ENCODE data around the gene F7. TPM values are rescaled to one million over a fixed set of nuclear protein-coding genes. Genes with fewer than 3 reads are reported as not detected.
"Not testable (repeated sequence)": the region's sequence is repeated elsewhere in the genome, so short reads cannot be mapped to it uniquely, and the experiment has no call there.

Gene F7
- total RNA-seq, 1 donor from 2014 or later: not detected

- Mint-ChIP-seq H3K27me3 (no peaks in the 10 kb centered on the region), H3K9me3 (no peaks in the 10 kb centered on the region), H3K27ac (no peak overlapping the region), H3K4me3 (no peak overlapping the region), H3K36me3 (ENCODE audit: low read depth) (no peaks in the 10 kb centered on the region), H3K4me1 (no peaks in the 10 kb centered on the region)
- intact Hi-C loops (cut with micrococcal nuclease): no loop called here
- no peak for DNase-seq
These were observed 27.4 kb upstream of the F7 start for GRCh38 chr13:113077953-113078901.

GRCh38 chr13:113078902-113079780 lies 26.4 kb upstream of the F7 start:
- H3K4me3 Mint-ChIP-seq: no peak overlapping the region
- no peaks in the 10 kb centered on the region for H3K4me1 Mint-ChIP-seq
- H3K27me3 Mint-ChIP-seq: no peaks in the 10 kb centered on the region
- intact Hi-C loops (cut with micrococcal nuclease): no loop called here
- H3K27ac Mint-ChIP-seq: no peak overlapping the region
- no peaks in the 10 kb centered on the region for H3K9me3 Mint-ChIP-seq
- no peak for DNase-seq
- H3K36me3 Mint-ChIP-seq (ENCODE audit: low read depth): no peaks in the 10 kb centered on the region

GRCh38 chr13:113079781-113080080 lies 25.9 kb upstream of the F7 start:
- H3K4me1 Mint-ChIP-seq; H3K4me3 Mint-ChIP-seq; intact Hi-C loops (cut with micrococcal nuclease); H3K27me3 Mint-ChIP-seq; H3K36me3 Mint-ChIP-seq (ENCODE audit: low read depth); H3K27ac Mint-ChIP-seq; DNase-seq; H3K9me3 Mint-ChIP-seq: not testable (repeated sequence)

- Mint-ChIP-seq H3K36me3 (ENCODE audit: low read depth) (no peaks in the 10 kb centered on the region), H3K27ac (no peak overlapping the region), H3K9me3 (no peaks in the 10 kb centered on the region), H3K4me3 (no peak overlapping the region), H3K4me1 (no peaks in the 10 kb centered on the region), H3K27me3 (no peaks in the 10 kb centered on the region)
- no peak for DNase-seq
- intact Hi-C loops (cut with micrococcal nuclease): no loop called here
These were observed 25.2 kb upstream of the F7 start for GRCh38 chr13:113080361-113080831.

- intact Hi-C loops (cut with micrococcal nuclease): no loop called here
- no peaks in the 10 kb centered on the region for H3K36me3 Mint-ChIP-seq (ENCODE audit: low read depth)
- no peak overlapping the region for H3K4me3 Mint-ChIP-seq
- H3K4me1 Mint-ChIP-seq: no peaks in the 10 kb centered on the region
- no peaks in the 10 kb centered on the region for H3K27me3 Mint-ChIP-seq
- no peak overlapping the region for H3K27ac Mint-ChIP-seq
- no peak for DNase-seq
- no peaks in the 10 kb centered on the region for H3K9me3 Mint-ChIP-seq
These were observed 24.6 kb upstream of the F7 start for GRCh38 chr13:113080901-113081521.

GRCh38 chr13:113082198-113083021 lies 23.2 kb upstream of the F7 start:
- Mint-ChIP-seq H3K9me3 (no peaks in the 10 kb centered on the region), H3K36me3 (ENCODE audit: low read depth) (no peaks in the 10 kb centered on the region), H3K4me3 (no peak overlapping the region), H3K4me1 (no peaks in the 10 kb centered on the region), H3K27ac (no peak overlapping the region), H3K27me3 (no peaks in the 10 kb centered on the region)
- DNase-seq: no peak
- intact Hi-C loops (cut with micrococcal nuclease): no loop called here

GRCh38 chr13:113083022-113083373 lies 22.6 kb upstream of the F7 start:
- intact Hi-C loops (cut with micrococcal nuclease): no loop called here
- H3K4me1 Mint-ChIP-seq: no peaks in the 10 kb centered on the region
- H3K9me3 Mint-ChIP-seq: no peaks in the 10 kb centered on the region
- H3K27me3 Mint-ChIP-seq: no peaks in the 10 kb centered on the region
- H3K27ac Mint-ChIP-seq: no peak overlapping the region
- no peaks in the 10 kb centered on the region for H3K36me3 Mint-ChIP-seq (ENCODE audit: low read depth)
- no peak overlapping the region for H3K4me3 Mint-ChIP-seq
- no peak for DNase-seq

- Mint-ChIP-seq H3K36me3 (ENCODE audit: low read depth) (no peaks in the 10 kb centered on the region), H3K27ac (no peak overlapping the region), H3K9me3 (no peaks in the 10 kb centered on the region), H3K27me3 (no peaks in the 10 kb centered on the region), H3K4me3 (no peak overlapping the region), H3K4me1 (no peaks in the 10 kb centered on the region)
- intact Hi-C loops (cut with micrococcal nuclease): no loop called here
- no peak for DNase-seq
These were observed 22.1 kb upstream of the F7 start for GRCh38 chr13:113083402-113084061.

GRCh38 chr13:113084094-113084942 lies 21.3 kb upstream of the F7 start:
- H3K4me3 Mint-ChIP-seq: no peak overlapping the region
- DNase-seq: no peak
- no peaks in the 10 kb centered on the region for H3K36me3 Mint-ChIP-seq (ENCODE audit: low read depth)
- intact Hi-C loops (cut with micrococcal nuclease): no loop called here
- no peaks in the 10 kb centered on the region for H3K9me3 Mint-ChIP-seq
- H3K4me1 Mint-ChIP-seq: no peaks in the 10 kb centered on the region
- H3K27me3 Mint-ChIP-seq: no peaks in the 10 kb centered on the region
- no peak overlapping the region for H3K27ac Mint-ChIP-seq

- H3K4me3 Mint-ChIP-seq: no peak overlapping the region
These were observed 20.5 kb upstream of the F7 start for GRCh38 chr13:113084943-113085540.

GRCh38 chr13:113086031-113086750 lies 19.4 kb upstream of the F7 start:
- H3K36me3 Mint-ChIP-seq (ENCODE audit: low read depth): no peaks in the 10 kb centered on the region
- DNase-seq: no peak
- H3K27ac Mint-ChIP-seq: no peak overlapping the region
- no peaks in the 10 kb centered on the region for H3K27me3 Mint-ChIP-seq
- no peaks in the 10 kb centered on the region for H3K9me3 Mint-ChIP-seq
- no peak overlapping the region for H3K4me3 Mint-ChIP-seq
- intact Hi-C loops (cut with micrococcal nuclease): no loop called here
- H3K4me1 Mint-ChIP-seq: no peaks in the 10 kb centered on the region

More at GRCh38 chr13:113084943-113085540, 20.5 kb upstream of the F7 start:
- no peak for DNase-seq
- H3K27ac Mint-ChIP-seq: no peak overlapping the region
- no peaks in the 10 kb centered on the region for H3K36me3 Mint-ChIP-seq (ENCODE audit: low read depth)
- no peaks in the 10 kb centered on the region for H3K4me1 Mint-ChIP-seq
- intact Hi-C loops (cut with micrococcal nuclease): no loop called here
- no peaks in the 10 kb centered on the region for H3K27me3 Mint-ChIP-seq
- no peaks in the 10 kb centered on the region for H3K9me3 Mint-ChIP-seq

Measured in activated CD4-positive, alpha-beta T cell treated with anti-CD3 and anti-CD28 coated beads, Interleukin-2, amount 10 ng/mL, durations not matched to agents 24 days and 14 days (primary cell).